SHP77 (cell line): ENCODE results near the gene KIF26A.
"Not testable (repeated sequence)": the region's sequence is repeated elsewhere in the genome, so short reads cannot be mapped to it uniquely, and the experiment has no call there.

Experiments
- DNase-seq, 2 experiments: peaks; one replicate each; lab custom pipeline; 2025; lab: John Stamatoyannopoulos, UW

Gene KIF26A

GRCh38 chr14:104192146-104192882 is 53.9 kb downstream of the KIF26A start:
- no peak for DNase-seq

GRCh38 chr14:104192883-104193245 is 54.5 kb downstream of the KIF26A start:
- DNase-seq: no peak

GRCh38 chr14:104194016-104194415 is 55.6 kb downstream of the KIF26A start:
- no peak for DNase-seq

- DNase-seq: no peak
Observed at GRCh38 chr14:104194716-104195115, 56.3 kb downstream of the KIF26A start.

GRCh38 chr14:104195361-104195760 is 57.0 kb downstream of the KIF26A start:
- DNase-seq: no peak

GRCh38 chr14:104195878-104196277 is 57.5 kb downstream of the KIF26A start:
- DNase-seq: no peak

GRCh38 chr14:104196461-104197140 is 58.2 kb downstream of the KIF26A start:
- DNase-seq: no peak

- DNase-seq: no peak
Observed at GRCh38 chr14:104197449-104198247, 59.3 kb downstream of the KIF26A start.

- no peak for DNase-seq
Observed at GRCh38 chr14:104199266-104199895, 61.0 kb downstream of the KIF26A start.

- DNase-seq: no peak
Observed at GRCh38 chr14:104200106-104200505, 61.7 kb downstream of the KIF26A start.

GRCh38 chr14:104200591-104200990 is 62.2 kb downstream of the KIF26A start:
- DNase-seq: no peak

- DNase-seq: no peak
Observed at GRCh38 chr14:104201063-104201462, 62.7 kb downstream of the KIF26A start.

- no peak for DNase-seq
Observed at GRCh38 chr14:104201496-104201895, 63.1 kb downstream of the KIF26A start.

GRCh38 chr14:104202259-104203070 is 64.1 kb downstream of the KIF26A start:
- peak; percentile 47 to 75 for DNase-seq

GRCh38 chr14:104203071-104203425 is 64.7 kb downstream of the KIF26A start:
- DNase-seq: no peak

- DNase-seq: no peak
Observed at GRCh38 chr14:104204660-104205149, 66.3 kb downstream of the KIF26A start.

GRCh38 chr14:104205781-104206180 is 67.4 kb downstream of the KIF26A start:
- DNase-seq: no peak

- DNase-seq: peak; percentile 55 to 84
Observed at GRCh38 chr14:104206281-104206904, 68.0 kb downstream of the KIF26A start.

GRCh38 chr14:104207142-104208014 is 69.0 kb downstream of the KIF26A start:
- no peak for DNase-seq

GRCh38 chr14:104208015-104208295 is 69.6 kb downstream of the KIF26A start:
- DNase-seq: not testable (repeated sequence)
